ENCODE data around the gene MAP7D2. TPM values are rescaled to one million over a fixed set of nuclear protein-coding genes. Genes with fewer than 3 reads are reported as not detected.

The MAP7D2 gene
- total and polyA plus RNA-seq, 2 donors from 2014 or later, result 0.76 to 3.6 TPM

GRCh38 chrX:20139966-20140365 is 23.3 kb upstream of the MAP7D2 start:
- Histone ChIP-seq H3K9ac (ENCODE audit: low read length in 3 of 3) (peak overlapping the region in 2 of 3 donors; percentile 29 to 92), H3K36me3 (ENCODE audit: control insufficient read depth in 2 of 3, insufficient read depth in 3 of 3, low read length in 3 of 3) (peaks cover 0 to 2% (median 0%) of the 10 kb centered on the region in 3 donors), H3K4me3 (ENCODE audit: low read length in 3 of 3) (peak overlapping the region; percentile 92 to 93 (median 93)), H3K27ac (ENCODE audit: low read depth in 2 of 2, low read length in 2 of 2) (no peak overlapping the region), H3K27me3 (ENCODE audit: control insufficient read depth, insufficient read depth, low read length) (no peaks in the 10 kb centered on the region), H3K4me1 (ENCODE audit: control insufficient read depth in 2 of 3, insufficient read depth in 2 of 3, low read depth in 1 of 3, low read length in 3 of 3) (peaks cover 4 to 6% (median 4%) of the 10 kb centered on the region in 3 donors), H3K9me3 (ENCODE audit: control insufficient read depth in 2 of 3, insufficient read depth in 1 of 3, low read length in 3 of 3) (no peaks in the 10 kb centered on the region)
- TF ChIP-seq CTCF (IDR thresholded peaks at IDR 0.05; ENCODE audit: borderline replicate concordance, extremely low read depth, insufficient read depth), result no peak
- DNase-seq (no peak), FAIRE-seq (no peak)
- intact Hi-C loops (cut with DNase I), result no loop called here

GRCh38 chrX:20135944-20136343 is 19.2 kb upstream of the MAP7D2 start:
- peaks cover 0 to 9% (median 7%) of the 10 kb centered on the region in 3 donors for H3K36me3 ChIP-seq (ENCODE audit: control insufficient read depth in 2 of 3, insufficient read depth in 3 of 3, low read length in 3 of 3)
- H3K27ac ChIP-seq (ENCODE audit: low read depth in 2 of 2, low read length in 2 of 2), result no peak overlapping the region
- DNase-seq (no peak), FAIRE-seq (no peak)
- H3K4me3 ChIP-seq (ENCODE audit: low read length in 3 of 3), result no peak overlapping the region
- peaks cover 4 to 6% (median 4%) of the 10 kb centered on the region in 3 donors for H3K4me1 ChIP-seq (ENCODE audit: control insufficient read depth in 2 of 3, insufficient read depth in 2 of 3, low read depth in 1 of 3, low read length in 3 of 3)
- no peak overlapping the region for H3K9ac ChIP-seq (ENCODE audit: low read length in 3 of 3)
- H3K9me3 ChIP-seq (ENCODE audit: control insufficient read depth in 2 of 3, insufficient read depth in 1 of 3, low read length in 3 of 3), result no peaks in the 10 kb centered on the region
- intact Hi-C loops (cut with DNase I), result no loop called here
- TF ChIP-seq CTCF (IDR thresholded peaks at IDR 0.05; ENCODE audit: borderline replicate concordance, extremely low read depth, insufficient read depth), result no peak
- H3K27me3 ChIP-seq (ENCODE audit: control insufficient read depth, insufficient read depth, low read length), result no peaks in the 10 kb centered on the region

GRCh38 chrX:20132666-20133065 is 16.0 kb upstream of the MAP7D2 start:
- Histone ChIP-seq H3K27me3 (ENCODE audit: control insufficient read depth, insufficient read depth, low read length) (no peaks in the 10 kb centered on the region), H3K36me3 (ENCODE audit: control insufficient read depth in 2 of 3, insufficient read depth in 3 of 3, low read length in 3 of 3) (peaks cover 0 to 13% (median 9%) of the 10 kb centered on the region in 3 donors), H3K4me1 (ENCODE audit: control insufficient read depth in 2 of 3, insufficient read depth in 2 of 3, low read depth in 1 of 3, low read length in 3 of 3) (no peaks in the 10 kb centered on the region), H3K4me3 (ENCODE audit: low read length in 3 of 3) (no peak overlapping the region), H3K9ac (ENCODE audit: low read length in 3 of 3) (no peak overlapping the region), H3K9me3 (ENCODE audit: control insufficient read depth in 2 of 3, insufficient read depth in 1 of 3, low read length in 3 of 3) (no peaks in the 10 kb centered on the region), H3K27ac (ENCODE audit: low read depth in 2 of 2, low read length in 2 of 2) (no peak overlapping the region)
- no peak for TF ChIP-seq CTCF (IDR thresholded peaks at IDR 0.05; ENCODE audit: borderline replicate concordance, extremely low read depth, insufficient read depth)
- intact Hi-C loops (cut with DNase I), result no loop called here
- DNase-seq, result no peak
- no peak for FAIRE-seq

GRCh38 chrX:20130357-20130756 is 13.7 kb upstream of the MAP7D2 start:
- peaks cover 0 to 13% (median 9%) of the 10 kb centered on the region in 3 donors for H3K36me3 ChIP-seq (ENCODE audit: control insufficient read depth in 2 of 3, insufficient read depth in 3 of 3, low read length in 3 of 3)
- TF ChIP-seq CTCF (IDR thresholded peaks at IDR 0.05; ENCODE audit: borderline replicate concordance, extremely low read depth, insufficient read depth), result no peak

More at GRCh38 chrX:20130357-20130756, 13.7 kb upstream of the MAP7D2 start:
- Histone ChIP-seq H3K9ac (ENCODE audit: low read length in 3 of 3) (no peak overlapping the region), H3K4me3 (ENCODE audit: low read length in 3 of 3) (no peak overlapping the region), H3K4me1 (ENCODE audit: control insufficient read depth in 2 of 3, insufficient read depth in 2 of 3, low read depth in 1 of 3, low read length in 3 of 3) (no peaks in the 10 kb centered on the region), H3K9me3 (ENCODE audit: control insufficient read depth in 2 of 3, insufficient read depth in 1 of 3, low read length in 3 of 3) (no peaks in the 10 kb centered on the region), H3K27me3 (ENCODE audit: control insufficient read depth, insufficient read depth, low read length) (no peaks in the 10 kb centered on the region), H3K27ac (ENCODE audit: low read depth in 2 of 2, low read length in 2 of 2) (no peak overlapping the region)
- DNase-seq (no peak), FAIRE-seq (no peak)
- intact Hi-C loops (cut with DNase I), result no loop called here

Data from kidney (tissue), 14 donors.